Gastroesophageal sphincter (tissue), 3 donors: ENCODE results near the gene TNFAIP8L3.

Experiments used
- CTCF ChIP-seq, 4 experiments: fragments of 200-600 bp in 2 of 4; fragments of 450-650 bp in 2 of 4; sonication (generic) in 1 of 4; IDR thresholded peaks; one replicate each; pipeline ENCODE4 v1.5.1; 2017 to 2019; ENCODE audit warnings: antibody characterized with exemption in 4 of 4, mild to moderate bottlenecking in 2 of 4, moderate library complexity in 2 of 4
- EP300 ChIP-seq: sonication (generic); formaldehyde crosslinking; IDR thresholded peaks from one replicate; pipeline ENCODE4 v1.6.1; 2017; ENCODE audit warnings: antibody characterized with exemption, mild to moderate bottlenecking
- POLR2A ChIP-seq, 2 donors: fragments of 450-650 bp; IDR thresholded peaks; one replicate each; pipeline ENCODE4 v1.6.1; 2017; ENCODE audit warnings: antibody characterized with exemption in 2 of 2, mild to moderate bottlenecking in 2 of 2, moderate library complexity in 1 of 2
- POLR2AphosphoS5 ChIP-seq: sonication (generic); formaldehyde crosslinking; IDR thresholded peaks from one replicate; pipeline ENCODE4 v1.6.1; 2017; ENCODE audit warnings: antibody characterized with exemption

GRCh38 chr15:51092480-51093040 lies 2.1 kb downstream of the TNFAIP8L3 start:
- TF ChIP-seq POLR2A (IDR thresholded peaks at IDR 0.05) (no peak), EP300 (no peak), CTCF (IDR thresholded peaks at IDR 0.05) (no peak), POLR2AphosphoS5 (no peak)
